Measurements from ENCODE around the gene SLC8A2. TPM values are rescaled to one million over a fixed set of nuclear protein-coding genes. Genes with fewer than 3 reads are reported as not detected.

The SLC8A2 gene
- total and polyA plus RNA-seq, 2 of the 8 experiments (the other 6 are each of a cell fraction or from before 2014, with no cell fraction given) = 7.3 to 12.4 TPM

GRCh38 chr19:47418692-47419029 lies 53.0 kb downstream of the SLC8A2 start:
- no peak overlapping the region for H2AFZ ChIP-seq (ENCODE audit: low read length)
- peak overlapping the region; percentile 92 to 96 for H3K4me2 ChIP-seq (ENCODE audit: insufficient read depth in 1 of 2, low read depth in 2 of 2, low read length in 2 of 2)
- peaks cover 5 to 12% of the 10 kb centered on the region in 2 experiments for H4K20me1 ChIP-seq (replicated peaks in 1 of 2; ENCODE audit: control insufficient read depth in 1 of 2, insufficient read depth in 2 of 2, low read length in 2 of 2)
- no peaks in the 10 kb centered on the region for H3K9me3 ChIP-seq (ENCODE audit: insufficient read depth in 2 of 2, low read depth in 1 of 2, low read length in 1 of 2)
- peak in 1 of 2 experiments; percentile 64 for DNase-seq (ENCODE audit: low read depth in 1 of 2, low spot score in 2 of 2)
- H3K4ac ChIP-seq (replicated peaks; ENCODE audit: insufficient read length, low read depth, low read length) = no peak overlapping the region
- no peak overlapping the region for H3K56ac ChIP-seq (replicated peaks; ENCODE audit: insufficient read length, low read depth, low read length)
- no peaks in the 10 kb centered on the region for H3K79me1 ChIP-seq (ENCODE audit: low read depth, low read length)
- POLR2A ChIA-PET (ENCODE audit: partially characterized antibody) = interaction anchor here (0.6 to 1.7 kb wide), 10 partner anchors 9 to 1456 kb away, joined by 3 to 7 read pairs (median 4); partner anchors contain the start of gene DHX34
- no peak overlapping the region for H4K91ac ChIP-seq (replicated peaks; ENCODE audit: insufficient read length, low read length)
- H3K4me3 ChIP-seq (ENCODE audit: extremely low read depth in 1 of 4, insufficient read depth in 2 of 4, low read depth in 3 of 4, low read length in 4 of 4) = peak overlapping the region; percentile 41 to 75 (median 58)
- no peak overlapping the region for H2BK20ac ChIP-seq (ENCODE audit: low read length)
- H3K36me3 ChIP-seq (ENCODE audit: control insufficient read depth in 2 of 4, insufficient read depth in 4 of 4, low read length in 3 of 4) = peaks cover 0 to 3% (median 0%) of the 10 kb centered on the region in 4 experiments; a peak in 1 of 8 replicates
- peak overlapping the region; percentile 62 for H3K18ac ChIP-seq (ENCODE audit: extremely low read depth, low read length)
- no peak overlapping the region for H2BK5ac ChIP-seq (ENCODE audit: low read depth, low read length)
- CTCF ChIA-PET (ENCODE audit: partially characterized antibody) = interaction anchor here (1.0 to 1.3 kb wide), 2 partner anchors 10 to 11 kb away, joined by 3 read pairs; no protein-coding TSS in a partner anchor
- peaks cover 6 to 36% (median 19%) of the 10 kb centered on the region in 4 experiments for H3K4me1 ChIP-seq (replicated peaks in 1 of 4; ENCODE audit: control insufficient read depth in 3 of 4, insufficient read depth in 4 of 4, low read length in 3 of 4)
- FAIRE-seq = no peak
- no peak overlapping the region for H2BK15ac ChIP-seq (ENCODE audit: low read length)
- H3K9ac ChIP-seq (replicated peaks in 1 of 4; ENCODE audit: extremely low read depth in 1 of 4, low read depth in 3 of 4, low read length in 3 of 4) = no peak overlapping the region; a peak in 1 of 7 replicates
- no peaks in the 10 kb centered on the region for H3K79me2 ChIP-seq (ENCODE audit: control insufficient read depth in 1 of 2, insufficient read depth in 2 of 2, low read length in 2 of 2)
- peaks cover 36% of the 10 kb centered on the region for H3K23me2 ChIP-seq (ENCODE audit: low read depth, low read length)
- TF ChIP-seq, protein P1, sequence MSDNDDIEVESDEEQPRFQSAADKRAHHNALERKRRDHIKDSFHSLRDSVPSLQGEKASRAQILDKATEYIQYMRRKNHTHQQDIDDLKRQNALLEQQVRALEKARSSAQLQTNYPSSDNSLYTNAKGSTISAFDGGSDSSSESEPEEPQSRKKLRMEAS (IDR thresholded peaks at IDR 0.05) = no peak
- TF ChIP-seq, protein P2, sequence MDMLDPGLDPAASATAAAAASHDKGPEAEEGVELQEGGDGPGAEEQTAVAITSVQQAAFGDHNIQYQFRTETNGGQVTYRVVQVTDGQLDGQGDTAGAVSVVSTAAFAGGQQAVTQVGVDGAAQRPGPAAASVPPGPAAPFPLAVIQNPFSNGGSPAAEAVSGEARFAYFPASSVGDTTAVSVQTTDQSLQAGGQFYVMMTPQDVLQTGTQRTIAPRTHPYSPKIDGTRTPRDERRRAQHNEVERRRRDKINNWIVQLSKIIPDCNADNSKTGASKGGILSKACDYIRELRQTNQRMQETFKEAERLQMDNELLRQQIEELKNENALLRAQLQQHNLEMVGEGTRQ (IDR thresholded peaks at IDR 0.05; ENCODE audit: low read length) = no peak
- peak; percentile 39 for TF ChIP-seq KDM4A (IDR thresholded peaks at IDR 0.05; ENCODE audit: low read depth, low read length, severe bottlenecking)
- no peak overlapping the region for H2BK120ac ChIP-seq (replicated peaks; ENCODE audit: low read depth, low read length)
- peaks cover 36 to 77% (median 73%) of the 10 kb centered on the region in 4 experiments for H3K27me3 ChIP-seq (replicated peaks in 1 of 4; ENCODE audit: control insufficient read depth in 3 of 4, extremely low read depth in 1 of 4, insufficient read depth in 3 of 4, low read length in 3 of 4)
- H4K5ac ChIP-seq (ENCODE audit: insufficient read length, low read depth, low read length) = no peak overlapping the region
- no peak overlapping the region for H2AK5ac ChIP-seq (ENCODE audit: low read depth, low read length)
- no CpG with 5 or more reads among the region's 9 CpGs for WGBS, 2 experiments (ENCODE audit: extremely low coverage in 1 of 2, insufficient coverage in 1 of 2, insufficient read length in 1 of 2, insufficient replicate concordance in 2 of 2, low coverage in 1 of 2, low lambda C conversion rate in 2 of 2, missing lambda C conversion rate in 1 of 2)
- no peak overlapping the region for H3K23ac ChIP-seq (ENCODE audit: insufficient read length)
- H3K14ac ChIP-seq (ENCODE audit: insufficient read length) = no peak overlapping the region
- H2BK12ac ChIP-seq (ENCODE audit: low read depth, low read length) = peak overlapping the region; percentile 9; the same call in 1 of the 2 replicates
- H4K8ac ChIP-seq (ENCODE audit: extremely low read depth, insufficient read depth, low read length) = no peak overlapping the region
- no peak overlapping the region for H3K27ac ChIP-seq (ENCODE audit: low read depth, low read length)
